ENCODE results near the gene KBTBD3.

KBTBD3 gene

DNA sequence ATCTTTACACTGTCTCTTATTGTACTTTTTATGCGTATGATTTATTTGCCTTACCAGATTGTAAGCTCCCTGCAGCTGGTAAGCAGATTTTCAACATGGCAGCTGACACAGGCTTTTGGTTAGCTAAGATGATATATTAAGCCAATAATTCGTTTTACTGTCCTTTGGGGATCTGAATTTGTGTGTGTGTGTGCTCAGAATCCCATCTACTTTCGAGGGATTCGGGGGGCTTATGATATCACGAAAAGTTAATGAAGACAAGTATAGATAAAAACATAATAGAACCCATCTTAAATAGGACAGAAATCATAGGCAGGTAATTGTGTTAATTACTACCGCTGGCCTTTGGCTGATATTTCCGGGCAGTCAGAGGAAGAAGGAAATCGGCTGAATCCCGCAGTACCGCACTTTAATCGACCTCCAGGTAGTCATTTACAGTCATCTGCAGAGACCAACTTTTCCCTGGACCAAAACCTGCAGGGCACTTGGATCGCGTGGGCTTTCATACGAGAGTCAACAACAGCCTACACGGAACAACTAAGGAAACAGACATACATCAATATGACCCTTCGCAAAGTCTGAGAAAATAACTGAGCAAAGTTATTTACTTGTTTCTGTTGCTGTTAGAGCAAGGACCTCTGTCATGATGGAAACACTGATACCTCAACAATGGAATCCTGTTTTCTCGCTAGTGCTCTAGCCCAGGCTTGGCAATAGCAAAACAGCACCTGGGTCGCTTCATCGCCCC lies 802 bp downstream of the KBTBD3 start:
- TF ChIP-seq CTCF (IDR thresholded peaks at IDR 0.05) = no peak

DNA sequence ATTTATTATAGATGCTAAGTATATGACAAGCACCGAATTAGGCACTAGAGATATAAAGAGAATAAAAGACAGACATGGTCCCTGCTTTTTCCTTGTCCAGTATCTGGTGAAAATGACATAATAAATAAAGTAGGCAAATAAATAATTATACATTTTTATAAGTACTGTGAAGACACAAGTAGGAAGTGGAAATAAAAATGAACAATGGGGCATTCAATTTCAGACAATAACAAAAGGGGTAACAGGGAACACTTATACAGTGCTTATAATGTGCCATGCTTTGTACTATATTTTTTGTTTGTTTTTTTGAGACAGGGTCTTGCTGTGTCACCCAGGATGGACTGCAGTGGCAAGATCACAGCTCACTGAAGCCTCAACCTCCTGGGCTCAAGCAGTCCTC lies 4.3 kb downstream of the KBTBD3 start:
- no peak for TF ChIP-seq CTCF (IDR thresholded peaks at IDR 0.05)

GRCh38 chr11:106070606-106071005 lies 6.5 kb downstream of the KBTBD3 start:
- no peak for TF ChIP-seq CTCF (IDR thresholded peaks at IDR 0.05)

- TF ChIP-seq CTCF (IDR thresholded peaks at IDR 0.05) = no peak
Observed at GRCh38 chr11:106063009-106063408, 14.1 kb downstream of the KBTBD3 start.

GRCh38 chr11:106061954-106062949 lies 14.9 kb downstream of the KBTBD3 start:
- TF ChIP-seq CTCF (IDR thresholded peaks at IDR 0.05) = no peak

DNA sequence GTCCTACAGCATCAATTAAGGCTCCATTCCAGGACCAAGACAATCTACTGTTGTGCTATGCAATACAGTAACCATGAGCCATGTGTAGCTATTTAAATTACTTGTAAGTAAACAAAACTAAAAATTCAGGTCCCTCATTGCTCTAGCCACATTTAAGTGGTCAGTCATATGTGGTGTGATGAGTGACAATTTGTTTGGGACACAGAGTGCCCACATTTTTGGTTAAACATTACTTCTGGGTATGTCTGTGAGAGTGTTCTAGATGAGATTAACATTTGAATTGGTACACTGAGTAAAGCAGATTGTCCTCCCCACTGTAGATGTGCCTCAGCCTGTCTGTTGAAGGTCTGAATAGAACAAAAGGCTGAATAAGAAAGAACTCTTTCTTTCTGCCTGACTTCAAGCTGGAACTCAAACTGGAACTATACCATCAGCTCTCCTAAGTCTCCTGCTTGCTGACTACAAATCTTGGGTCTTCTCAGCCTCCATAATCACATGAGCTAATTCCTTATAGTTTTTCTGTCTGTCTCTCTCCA lies 15.8 kb downstream of the KBTBD3 start:
- no peak for TF ChIP-seq CTCF (IDR thresholded peaks at IDR 0.05)

- TF ChIP-seq CTCF (IDR thresholded peaks at IDR 0.05) = no peak
Observed at GRCh38 chr11:106059617-106060016, 17.5 kb downstream of the KBTBD3 start.
